HCT116 (cell line): Measurements from ENCODE around the gene CNTNAP2.

Source experiments
- FOSL1 ChIP-seq: IDR thresholded peaks from 2 replicates; pipeline ENCODE4 v1.6.1; 2012; ENCODE audit warnings: low read depth
- TF ChIP-seq, protein P1 (sequence below), 3 experiments: fragments of 200-600 bp in 1 of 3; sonication (generic) in 1 of 3; IDR thresholded peaks in 2 of 3; conservative IDR thresholded peaks in 1 of 3; 2 replicates each; pipeline ENCODE4 v1.5.1; 2012 to 2017; ENCODE audit warnings: low read depth in 2 of 3, low read length in 2 of 3, antibody characterized with exemption in 1 of 3, borderline replicate concordance in 1 of 3, control low read depth in 1 of 3, mild to moderate bottlenecking in 1 of 3, mixed read lengths in 1 of 3, mixed run types in 1 of 3, moderate library complexity in 1 of 3; ENCODE audit not compliant: insufficient read depth in 1 of 3

- TF ChIP-seq, protein P1, sequence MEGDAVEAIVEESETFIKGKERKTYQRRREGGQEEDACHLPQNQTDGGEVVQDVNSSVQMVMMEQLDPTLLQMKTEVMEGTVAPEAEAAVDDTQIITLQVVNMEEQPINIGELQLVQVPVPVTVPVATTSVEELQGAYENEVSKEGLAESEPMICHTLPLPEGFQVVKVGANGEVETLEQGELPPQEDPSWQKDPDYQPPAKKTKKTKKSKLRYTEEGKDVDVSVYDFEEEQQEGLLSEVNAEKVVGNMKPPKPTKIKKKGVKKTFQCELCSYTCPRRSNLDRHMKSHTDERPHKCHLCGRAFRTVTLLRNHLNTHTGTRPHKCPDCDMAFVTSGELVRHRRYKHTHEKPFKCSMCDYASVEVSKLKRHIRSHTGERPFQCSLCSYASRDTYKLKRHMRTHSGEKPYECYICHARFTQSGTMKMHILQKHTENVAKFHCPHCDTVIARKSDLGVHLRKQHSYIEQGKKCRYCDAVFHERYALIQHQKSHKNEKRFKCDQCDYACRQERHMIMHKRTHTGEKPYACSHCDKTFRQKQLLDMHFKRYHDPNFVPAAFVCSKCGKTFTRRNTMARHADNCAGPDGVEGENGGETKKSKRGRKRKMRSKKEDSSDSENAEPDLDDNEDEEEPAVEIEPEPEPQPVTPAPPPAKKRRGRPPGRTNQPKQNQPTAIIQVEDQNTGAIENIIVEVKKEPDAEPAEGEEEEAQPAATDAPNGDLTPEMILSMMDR (IDR thresholded peaks at IDR 0.05 in 2 of 3, conservative IDR thresholded peaks at IDR 0.05 in 1 of 3; ENCODE audit: borderline replicate concordance in 1 of 3, insufficient read depth in 1 of 3, low read depth in 2 of 3, low read length in 2 of 3), result no peak
- TF ChIP-seq FOSL1, result no peak
These were observed 1787.1 kb downstream of the CNTNAP2 start for GRCh38 chr7:147903536-147904218.
